IMR-90 (cell line): ENCODE data around the gene TBC1D4.

Experiments
- CTCF ChIP-seq: conservative IDR thresholded peaks from 2 replicates; pipeline ENCODE4 v1.5.1; 2012; ENCODE audit warnings: mild to moderate bottlenecking, low read depth, low read length, improper control_type of control experiment
- MAZ ChIP-seq: IDR thresholded peaks from 2 replicates; pipeline ENCODE4 v1.6.1; 2012; ENCODE audit warnings: low read depth, mild to moderate bottlenecking, low read length, improper control_type of control experiment, moderate library complexity, borderline replicate concordance
- POLR2A ChIP-seq: IDR thresholded peaks from 2 replicates; pipeline ENCODE4 v1.6.1; 2012; ENCODE audit warnings: mild to moderate bottlenecking, low read depth, low read length
- RAD21 ChIP-seq: IDR thresholded peaks from 2 replicates; pipeline ENCODE4 v1.6.1; 2012; ENCODE audit warnings: low read length, improper control_type of control experiment

GRCh38 chr13:75492389-75492788 lies 10.4 kb upstream of the TBC1D4 start:
- TF ChIP-seq CTCF (no peak), RAD21 (no peak), POLR2A (no peak), MAZ (no peak)
